WERI-Rb-1 (cell line): ENCODE results near the gene ICAM1.
A peak's percentile ranks its signal among the peaks of the same experiment; 100 is the strongest.

Experiments used
- DNase-seq: peaks from one replicate; pipeline ENCODE4 v3.0.0-alpha.2; 2020
- H3K27ac ChIP-seq: fragments of 250-450 bp; sonication (Bioruptor Pico); 2 replicates; pipeline ENCODE4 v1.5.1; 2020; ENCODE audit warnings: mild to moderate bottlenecking, moderate library complexity
- H3K27me3 ChIP-seq: fragments of 250-450 bp; sonication (Bioruptor Pico); 2 replicates; pipeline ENCODE4 v1.5.1; 2021; ENCODE audit warnings: mild to moderate bottlenecking, low read depth, moderate library complexity; ENCODE audit not compliant: insufficient read depth, severe bottlenecking
- H3K36me3 ChIP-seq: fragments of 250-450 bp; sonication (Bioruptor Pico); 2 replicates; pipeline ENCODE4 v1.5.1; 2020; ENCODE audit warnings: mild to moderate bottlenecking, moderate library complexity
- H3K4me3 ChIP-seq: 2 replicates; pipeline ENCODE4 v1.5.1; 2011; ENCODE audit warnings: low read depth, mild to moderate bottlenecking, control low read depth, low read length
- H3K9me3 ChIP-seq: fragments of 250-450 bp; sonication (Bioruptor Pico); 2 replicates; pipeline ENCODE4 v1.5.1; 2021; ENCODE audit warnings: mild to moderate bottlenecking, moderate library complexity; ENCODE audit not compliant: severe bottlenecking
- CTCF ChIP-seq: IDR thresholded peaks from 2 replicates; pipeline ENCODE4 v1.5.1; 2011; ENCODE audit warnings: low read depth, mild to moderate bottlenecking, control low read depth, inconsistent platforms, low read length

The ICAM1 gene

GRCh38 chr19:10295847-10296591 lies 25.1 kb downstream of the ICAM1 start:
- H3K9me3 ChIP-seq: no peaks in the 10 kb centered on the region
- H3K27me3 ChIP-seq: peaks cover 1% of the 10 kb centered on the region
- DNase-seq: no peak
- no peak overlapping the region for H3K27ac ChIP-seq
- peaks cover 25% of the 10 kb centered on the region for H3K36me3 ChIP-seq
- H3K4me3 ChIP-seq: no peak overlapping the region
- TF ChIP-seq CTCF: no peak

- no peaks in the 10 kb centered on the region for H3K9me3 ChIP-seq
- TF ChIP-seq CTCF: 0 out of 2 replicates have a peak, but pooled peaks have one; percentile 5
- peaks cover 18% of the 10 kb centered on the region for H3K36me3 ChIP-seq
- H3K4me3 ChIP-seq: no peak overlapping the region
- H3K27me3 ChIP-seq: no peaks in the 10 kb centered on the region
- DNase-seq: peak; percentile 79
- H3K27ac ChIP-seq: peak overlapping the region; percentile 76
Measured at GRCh38 chr19:10299545-10300458, 28.9 kb downstream of the ICAM1 start.

- H3K4me3 ChIP-seq: no peak overlapping the region
- peaks cover 12% of the 10 kb centered on the region for H3K36me3 ChIP-seq
- no peaks in the 10 kb centered on the region for H3K27me3 ChIP-seq
- peak; percentile 88 for DNase-seq
- H3K27ac ChIP-seq: peak overlapping the region; percentile 76
- TF ChIP-seq CTCF: no peak
- H3K9me3 ChIP-seq: no peaks in the 10 kb centered on the region
Measured at GRCh38 chr19:10305139-10305806, 34.4 kb downstream of the ICAM1 start.

GRCh38 chr19:10306327-10306726 lies 35.4 kb downstream of the ICAM1 start:
- TF ChIP-seq CTCF: no peak
- H3K27me3 ChIP-seq: no peaks in the 10 kb centered on the region
- DNase-seq: no peak
- no peaks in the 10 kb centered on the region for H3K9me3 ChIP-seq
- no peak overlapping the region for H3K4me3 ChIP-seq
- no peak overlapping the region; the same call in 1 of the 2 replicates for H3K27ac ChIP-seq
- H3K36me3 ChIP-seq: peaks cover 12% of the 10 kb centered on the region

GRCh38 chr19:10309423-10309822 lies 38.5 kb downstream of the ICAM1 start, which contains the start of gene ZGLP1:
TSS of gene ZGLP1 (minus strand) at chr19:10309815.
- no peaks in the 10 kb centered on the region for H3K9me3 ChIP-seq
- H3K27ac ChIP-seq: no peak within 1 kb of the TSS
- no peak for TF ChIP-seq CTCF
- no peaks in the 10 kb centered on the region for H3K27me3 ChIP-seq
- H3K36me3 ChIP-seq: peaks cover 22% of the 10 kb centered on the region
- DNase-seq: no peak
- H3K4me3 ChIP-seq: no peak within 1 kb of the TSS
